PC-9 (cell line): ENCODE results near the gene NUTF2.

ENCODE experiments used
- EZH2 ChIP-seq: fragments of 200-600 bp; sonication (generic); IDR thresholded peaks from 2 replicates; pipeline ENCODE4 v1.8.0; 2017; ENCODE audit warnings: antibody characterized with exemption, low read depth
- TF ChIP-seq, protein P1 (sequence below): fragments of 200-600 bp; sonication (generic); conservative IDR thresholded peaks from 2 replicates; pipeline ENCODE4 v1.6.1; 2017; ENCODE audit warnings: mixed run types, antibody characterized with exemption, mild to moderate bottlenecking, moderate library complexity

DNA sequence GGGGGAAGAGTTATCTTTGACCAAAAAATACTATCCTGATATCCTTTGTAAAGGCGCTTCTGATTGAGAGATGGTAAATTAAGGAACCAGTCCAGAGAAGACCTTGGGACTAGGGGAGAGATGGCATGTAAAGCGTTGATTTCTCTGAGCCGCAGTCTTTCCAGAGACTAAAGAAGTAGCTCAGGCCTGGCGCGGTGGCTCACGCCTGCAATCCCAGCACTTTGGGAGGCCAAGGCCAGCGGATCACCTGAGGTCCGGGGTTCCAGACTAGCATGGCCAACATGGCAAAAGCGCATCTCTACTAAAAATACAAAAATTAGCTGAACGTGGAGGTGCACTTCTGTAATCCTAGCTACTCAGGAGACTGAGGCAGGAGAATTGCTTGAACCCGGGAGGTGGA is 1.4 kb downstream of the NUTF2 start:
- TF ChIP-seq, protein P1, sequence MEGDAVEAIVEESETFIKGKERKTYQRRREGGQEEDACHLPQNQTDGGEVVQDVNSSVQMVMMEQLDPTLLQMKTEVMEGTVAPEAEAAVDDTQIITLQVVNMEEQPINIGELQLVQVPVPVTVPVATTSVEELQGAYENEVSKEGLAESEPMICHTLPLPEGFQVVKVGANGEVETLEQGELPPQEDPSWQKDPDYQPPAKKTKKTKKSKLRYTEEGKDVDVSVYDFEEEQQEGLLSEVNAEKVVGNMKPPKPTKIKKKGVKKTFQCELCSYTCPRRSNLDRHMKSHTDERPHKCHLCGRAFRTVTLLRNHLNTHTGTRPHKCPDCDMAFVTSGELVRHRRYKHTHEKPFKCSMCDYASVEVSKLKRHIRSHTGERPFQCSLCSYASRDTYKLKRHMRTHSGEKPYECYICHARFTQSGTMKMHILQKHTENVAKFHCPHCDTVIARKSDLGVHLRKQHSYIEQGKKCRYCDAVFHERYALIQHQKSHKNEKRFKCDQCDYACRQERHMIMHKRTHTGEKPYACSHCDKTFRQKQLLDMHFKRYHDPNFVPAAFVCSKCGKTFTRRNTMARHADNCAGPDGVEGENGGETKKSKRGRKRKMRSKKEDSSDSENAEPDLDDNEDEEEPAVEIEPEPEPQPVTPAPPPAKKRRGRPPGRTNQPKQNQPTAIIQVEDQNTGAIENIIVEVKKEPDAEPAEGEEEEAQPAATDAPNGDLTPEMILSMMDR, result no peak
- TF ChIP-seq EZH2, result no peak
